ENCODE data around the gene OSBPL10. TPM values are rescaled to one million over a fixed set of nuclear protein-coding genes. Genes with fewer than 3 reads are reported as not detected.

The OSBPL10 gene
- total and polyA plus RNA-seq, 7 donors: 0.75 to 4.6 (median 2.3) TPM

DNA sequence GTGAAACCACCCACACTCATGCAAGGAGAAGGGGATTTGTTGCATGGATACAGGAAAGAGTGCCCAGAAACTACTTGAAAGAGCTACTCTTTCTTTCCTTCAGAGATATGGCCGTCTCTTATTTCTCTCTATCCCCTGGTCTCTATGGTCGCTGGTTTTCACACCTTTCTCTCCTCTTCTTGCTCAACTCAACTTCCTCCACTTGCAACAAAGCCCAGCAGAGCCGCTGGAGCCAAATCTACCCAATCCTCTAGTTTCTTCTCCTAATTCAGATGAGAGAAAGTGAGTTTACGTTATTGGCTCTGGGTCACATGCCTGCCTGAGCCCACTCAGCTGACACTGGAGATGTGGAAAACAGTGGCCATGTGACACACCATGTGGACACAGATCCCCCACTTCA lies 215.2 kb downstream of the OSBPL10 start:
- Histone ChIP-seq H3K4me1 (no peaks in the 10 kb centered on the region), H3K27me3 (ENCODE audit: insufficient read depth in 3 of 3, low read length in 2 of 3) (no peaks in the 10 kb centered on the region), H3K9me3 (no peaks in the 10 kb centered on the region), H3K27ac (no peak overlapping the region), H3K36me3 (ENCODE audit: insufficient read depth in 1 of 2, low read depth in 1 of 2) (no peaks in the 10 kb centered on the region), H3K4me3 (no peak overlapping the region)
- WGBS, 3 donors: 68 to 97% (median 90%) methylated on average over 3 to 4 of the region's 4 CpGs
- DNase-seq (no peak), ATAC-seq (no peak)
- TF ChIP-seq, protein P1, sequence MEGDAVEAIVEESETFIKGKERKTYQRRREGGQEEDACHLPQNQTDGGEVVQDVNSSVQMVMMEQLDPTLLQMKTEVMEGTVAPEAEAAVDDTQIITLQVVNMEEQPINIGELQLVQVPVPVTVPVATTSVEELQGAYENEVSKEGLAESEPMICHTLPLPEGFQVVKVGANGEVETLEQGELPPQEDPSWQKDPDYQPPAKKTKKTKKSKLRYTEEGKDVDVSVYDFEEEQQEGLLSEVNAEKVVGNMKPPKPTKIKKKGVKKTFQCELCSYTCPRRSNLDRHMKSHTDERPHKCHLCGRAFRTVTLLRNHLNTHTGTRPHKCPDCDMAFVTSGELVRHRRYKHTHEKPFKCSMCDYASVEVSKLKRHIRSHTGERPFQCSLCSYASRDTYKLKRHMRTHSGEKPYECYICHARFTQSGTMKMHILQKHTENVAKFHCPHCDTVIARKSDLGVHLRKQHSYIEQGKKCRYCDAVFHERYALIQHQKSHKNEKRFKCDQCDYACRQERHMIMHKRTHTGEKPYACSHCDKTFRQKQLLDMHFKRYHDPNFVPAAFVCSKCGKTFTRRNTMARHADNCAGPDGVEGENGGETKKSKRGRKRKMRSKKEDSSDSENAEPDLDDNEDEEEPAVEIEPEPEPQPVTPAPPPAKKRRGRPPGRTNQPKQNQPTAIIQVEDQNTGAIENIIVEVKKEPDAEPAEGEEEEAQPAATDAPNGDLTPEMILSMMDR (IDR thresholded peaks at IDR 0.05): no peak
- intact Hi-C loops (cut with DNase I): loop anchor here in 1 of 2 donors (5.0 kb wide), 1 partner anchor 214 kb away; no protein-coding TSS in a partner anchor

DNA sequence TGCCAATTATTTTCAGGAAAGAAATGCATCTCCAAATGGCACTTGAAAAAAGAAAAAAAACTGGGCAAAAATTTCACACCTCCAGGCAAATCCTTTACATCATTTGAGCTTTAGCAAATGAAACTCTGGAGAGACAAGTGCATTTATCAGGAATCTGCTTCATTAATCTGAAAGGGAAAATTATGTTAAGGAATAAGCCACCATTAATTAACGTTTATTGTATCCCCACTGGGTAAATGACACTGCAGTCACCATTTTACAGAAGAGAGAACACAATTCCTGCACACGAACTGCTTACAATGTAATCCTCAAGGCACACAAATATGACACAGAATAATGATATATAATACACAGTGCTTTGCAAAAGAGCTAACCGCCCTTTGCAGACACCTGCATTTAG lies 217.3 kb downstream of the OSBPL10 start:
- no peaks in the 10 kb centered on the region for H3K27me3 ChIP-seq (ENCODE audit: insufficient read depth in 3 of 3, low read length in 2 of 3)
- H3K36me3 ChIP-seq (ENCODE audit: insufficient read depth in 1 of 2, low read depth in 1 of 2): no peaks in the 10 kb centered on the region
- 70 to 80% (median 70%) methylated on average over 3 of the region's 3 CpGs for WGBS, 3 donors
- DNase-seq (no peak), ATAC-seq (no peak)
- intact Hi-C loops (cut with DNase I): no loop called here
- no peaks in the 10 kb centered on the region for H3K9me3 ChIP-seq
- no peaks in the 10 kb centered on the region for H3K4me1 ChIP-seq
- no peak overlapping the region for H3K4me3 ChIP-seq
- H3K27ac ChIP-seq: no peak overlapping the region
- TF ChIP-seq, protein P1 (IDR thresholded peaks at IDR 0.05): no peak

DNA sequence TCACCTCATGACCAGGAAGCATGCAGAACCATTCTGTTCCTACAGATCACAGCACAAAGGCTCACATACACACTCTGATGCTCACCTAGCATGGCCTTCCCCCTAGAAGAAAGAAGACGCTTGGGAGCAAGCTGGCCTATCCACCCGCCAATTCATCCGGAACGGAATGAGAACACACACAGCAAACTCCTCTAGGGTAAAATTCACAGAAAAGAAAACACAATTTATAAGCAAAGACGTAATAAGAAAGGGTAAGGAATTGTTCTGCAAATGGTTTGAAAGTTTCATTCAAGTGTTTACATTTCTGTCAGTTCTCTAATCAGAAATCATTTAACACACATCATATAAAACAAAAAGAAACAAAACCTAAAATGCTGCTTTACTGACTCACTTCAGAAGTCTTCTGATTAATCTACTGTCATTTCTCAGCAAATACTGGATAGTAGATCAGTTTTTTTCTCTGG lies 218.1 kb downstream of the OSBPL10 start:
- H3K36me3 ChIP-seq (ENCODE audit: insufficient read depth in 1 of 2, low read depth in 1 of 2): no peaks in the 10 kb centered on the region
- no peak overlapping the region for H3K27ac ChIP-seq
- 89 to 93% (median 92%) methylated on average over 5 of the region's 5 CpGs for WGBS, 3 donors
- H3K9me3 ChIP-seq: no peaks in the 10 kb centered on the region
- DNase-seq (no peak), ATAC-seq (no peak)
- no peak overlapping the region for H3K4me3 ChIP-seq
- intact Hi-C loops (cut with DNase I): no loop called here
- H3K4me1 ChIP-seq: no peaks in the 10 kb centered on the region
- H3K27me3 ChIP-seq (ENCODE audit: insufficient read depth in 3 of 3, low read length in 2 of 3): no peaks in the 10 kb centered on the region
- TF ChIP-seq, protein P1 (IDR thresholded peaks at IDR 0.05): no peak

DNA sequence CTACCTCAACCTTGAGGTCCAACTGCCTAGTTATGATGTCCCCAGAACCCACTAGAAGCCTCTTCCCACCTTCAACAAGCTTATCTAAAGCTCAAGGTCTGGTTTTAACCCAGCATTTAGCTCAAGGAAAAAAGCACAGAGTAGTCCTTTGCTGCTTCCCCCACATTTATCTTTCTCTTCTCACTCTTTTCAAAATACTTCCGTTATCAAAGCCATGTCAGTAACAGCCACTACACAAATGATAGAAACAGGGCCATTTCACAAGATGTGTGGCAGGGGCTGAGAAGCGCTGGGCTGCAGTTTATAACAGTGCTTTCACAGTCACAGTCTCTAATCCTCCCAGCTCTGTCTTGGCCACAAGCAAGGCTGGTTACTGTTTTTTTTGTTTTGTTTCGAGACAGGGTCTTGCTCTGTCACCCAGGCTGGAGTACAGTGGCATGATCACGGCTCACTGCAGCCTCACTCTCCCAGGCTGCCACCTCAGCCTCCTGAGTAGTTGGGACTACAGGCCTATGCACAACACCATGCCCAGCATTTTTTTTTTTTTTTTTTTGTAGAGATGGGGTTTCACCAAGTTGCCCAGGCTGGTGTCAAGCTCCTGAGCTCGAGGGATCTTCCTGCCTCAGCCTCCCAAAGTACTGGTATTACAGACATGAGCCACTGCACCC lies 218.8 kb downstream of the OSBPL10 start:
- Histone ChIP-seq H3K36me3 (ENCODE audit: insufficient read depth in 1 of 2, low read depth in 1 of 2) (no peaks in the 10 kb centered on the region), H3K4me1 (no peaks in the 10 kb centered on the region), H3K4me3 (no peak overlapping the region), H3K9me3 (no peaks in the 10 kb centered on the region), H3K27ac (no peak overlapping the region), H3K27me3 (ENCODE audit: insufficient read depth in 3 of 3, low read length in 2 of 3) (no peaks in the 10 kb centered on the region)
- intact Hi-C loops (cut with DNase I): no loop called here
- no peak for ATAC-seq
- TF ChIP-seq, protein P1 (IDR thresholded peaks at IDR 0.05): no peak
- DNase-seq: no peak
- WGBS, 3 donors: 88 to 96% (median 90%) methylated on average over 5 of the region's 5 CpGs

DNA sequence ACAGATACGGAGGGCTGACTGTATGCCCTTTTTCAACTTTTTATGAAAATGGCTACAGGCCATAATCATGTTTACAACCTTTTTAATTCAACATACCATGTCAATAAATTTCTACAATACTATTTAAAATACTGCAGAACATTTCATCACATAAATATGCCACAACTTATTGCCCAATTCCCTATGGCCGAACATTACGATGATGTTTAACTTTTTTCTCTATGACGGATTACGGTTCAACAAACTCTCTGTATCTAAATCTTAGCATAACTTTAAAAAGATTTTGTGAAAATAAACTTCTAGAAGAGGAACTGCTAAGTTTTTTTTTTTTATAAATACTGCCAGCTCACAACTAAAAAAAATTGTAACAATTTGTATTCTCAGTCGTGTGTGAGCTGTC lies 220.4 kb downstream of the OSBPL10 start:
- intact Hi-C loops (cut with DNase I): no loop called here
- Histone ChIP-seq H3K4me3 (no peak overlapping the region), H3K36me3 (ENCODE audit: insufficient read depth in 1 of 2, low read depth in 1 of 2) (no peaks in the 10 kb centered on the region), H3K27me3 (ENCODE audit: insufficient read depth in 3 of 3, low read length in 2 of 3) (no peaks in the 10 kb centered on the region), H3K27ac (no peak overlapping the region), H3K9me3 (no peaks in the 10 kb centered on the region), H3K4me1 (no peaks in the 10 kb centered on the region)
- DNase-seq (no peak), ATAC-seq (no peak)
- 91 to 92% (median 92%) methylated on average over 6 of the region's 6 CpGs for WGBS, 3 donors
- TF ChIP-seq, protein P1 (IDR thresholded peaks at IDR 0.05): no peak

Measured in psoas muscle (tissue), 8 donors.